Esophagus muscularis mucosa (tissue), 4 donors: ENCODE data around the gene NSMF. TPM values are rescaled to one million over a fixed set of nuclear protein-coding genes. Genes with fewer than 3 reads are reported as not detected.

Experiments
- DNase-seq: peaks from one replicate; pipeline ENCODE4 v3.0.0-alpha.2; 2017; ENCODE audit errors: extremely low spot score
- H3K27ac ChIP-seq, 4 donors: fragments of 200-600 bp; sonication (generic); replicated peaks in 1 of 4; 1 replicate in 3 of 4; 2 replicates in 1 of 4; pipeline ENCODE4 v1.5.1; 2016 to 2019; ENCODE audit warnings: mild to moderate bottlenecking in 1 of 4
- H3K27me3 ChIP-seq, 4 donors: fragments of 200-600 bp; sonication (generic); one replicate each; pipeline versions ENCODE4 v1.5.1 to v1.6.0; 2016 to 2019
- H3K36me3 ChIP-seq, 4 donors: fragments of 200-600 bp; sonication (generic); one replicate each; pipeline ENCODE4 v1.5.1; 2016 to 2019
- H3K4me1 ChIP-seq, 4 donors: fragments of 200-600 bp; sonication (generic); one replicate each; pipeline ENCODE4 v1.5.1; 2016 to 2019
- H3K4me3 ChIP-seq, 4 donors: fragments of 200-600 bp; sonication (generic); 1 replicate in 2 of 4; 2 replicates in 2 of 4; pipeline ENCODE4 v1.5.1; 2016 to 2019; ENCODE audit warnings: mild to moderate bottlenecking in 4 of 4, moderate library complexity in 1 of 4
- H3K9me3 ChIP-seq, 4 donors: fragments of 200-600 bp; sonication (generic); 1 replicate in 3 of 4; 2 replicates in 1 of 4; pipeline ENCODE4 v1.5.1; 2016 to 2019
- EP300 ChIP-seq: sonication (generic); formaldehyde crosslinking; IDR thresholded peaks from one replicate; pipeline ENCODE4 v1.6.1; 2017; ENCODE audit warnings: antibody characterized with exemption
- POLR2A ChIP-seq: fragments of 450-650 bp; IDR thresholded peaks from one replicate; pipeline ENCODE4 v1.6.1; 2017; ENCODE audit warnings: antibody characterized with exemption, moderate library complexity, mild to moderate bottlenecking, low read depth
- POLR2AphosphoS5 ChIP-seq, 2 donors: sonication (generic); formaldehyde crosslinking; IDR thresholded peaks; one replicate each; pipeline ENCODE4 v1.6.1; 2017; ENCODE audit warnings: antibody characterized with exemption in 2 of 2
- WGBS: methylation state at CpG from one replicate; pipeline ENCODE4 v1.1.5; 2018; 5-methylcytosine and 5-hydroxymethylcytosine counted together
- intact Hi-C: fragments of 100-400 bp; cut with DNase I; formaldehyde crosslinking; loops from one replicate; pipeline ENCODE4 v1.15.1; 2023
- total RNA-seq, 4 donors: library from RNA; depleted of rRNA; stranded (reverse); fragments of >200 nt; gene quantifications; one replicate each; pipeline versions ENCODE4 v1.1.0 to v1.2.1, GENCODE V29; 2016
- TF ChIP-seq, protein P1 (sequence below), 3 experiments: fragments of 200-600 bp in 2 of 3; fragments of 450-650 bp in 1 of 3; sonication (generic) in 2 of 3; IDR thresholded peaks; one replicate each; pipeline ENCODE4 v1.5.1; 2017 to 2019; ENCODE audit warnings: antibody characterized with exemption in 3 of 3, mild to moderate bottlenecking in 2 of 3, moderate library complexity in 1 of 3

Gene NSMF
- total RNA-seq, 4 donors from 2014 or later = 41.9 to 71.0 (median 58.9) TPM

DNA sequence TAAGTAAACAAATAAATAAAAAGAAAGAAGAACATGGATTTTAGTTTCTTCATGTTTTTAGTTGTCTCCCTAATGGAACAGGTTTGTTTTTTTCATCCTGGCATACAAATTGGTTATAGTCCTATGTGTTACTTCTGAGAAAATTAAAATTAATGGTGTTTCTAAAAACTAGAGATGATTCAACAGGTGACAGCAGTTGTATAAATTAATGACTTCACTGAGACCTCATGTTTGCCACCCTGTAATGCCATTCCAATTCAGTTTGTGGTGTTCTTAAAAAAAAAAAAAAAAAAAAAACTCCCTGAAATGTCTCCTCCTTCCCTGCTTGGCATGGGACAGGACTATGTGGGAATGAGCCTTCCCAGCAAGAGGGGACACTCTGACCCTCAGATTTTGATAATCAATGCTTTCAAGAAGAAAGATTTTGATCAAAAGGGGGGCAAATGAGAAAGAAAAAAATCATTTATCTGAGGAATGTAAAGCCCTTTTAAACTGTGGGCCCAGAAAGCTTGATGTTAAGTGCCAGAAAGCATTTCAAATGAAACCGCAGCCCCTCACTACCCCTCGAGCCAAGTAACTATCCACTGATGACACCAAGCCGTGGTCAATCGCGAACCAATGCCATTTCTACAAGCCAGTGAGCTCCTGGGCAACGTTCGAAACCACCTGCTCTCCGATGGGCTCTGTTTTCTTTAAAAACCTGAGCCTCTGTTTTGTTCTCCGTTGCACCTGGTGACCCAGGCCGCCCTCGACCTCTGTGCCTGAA, 37.1 kb downstream of the NSMF start:
- no peaks in the 10 kb centered on the region for H3K27me3 ChIP-seq
- no peaks in the 10 kb centered on the region for H3K9me3 ChIP-seq
- peak overlapping the region; percentile 69 to 79 (median 75) for H3K27ac ChIP-seq
- intact Hi-C loops = loop anchor here (10.0 kb wide), 1 partner anchor 103 kb away; no protein-coding TSS in a partner anchor
- peaks cover 20 to 47% (median 36%) of the 10 kb centered on the region in 4 donors for H3K4me1 ChIP-seq
- DNase-seq = no peak
- TF ChIP-seq POLR2A (no peak), EP300 (no peak), POLR2AphosphoS5 (IDR thresholded peaks at IDR 0.05) (no peak)
- TF ChIP-seq, protein P1, sequence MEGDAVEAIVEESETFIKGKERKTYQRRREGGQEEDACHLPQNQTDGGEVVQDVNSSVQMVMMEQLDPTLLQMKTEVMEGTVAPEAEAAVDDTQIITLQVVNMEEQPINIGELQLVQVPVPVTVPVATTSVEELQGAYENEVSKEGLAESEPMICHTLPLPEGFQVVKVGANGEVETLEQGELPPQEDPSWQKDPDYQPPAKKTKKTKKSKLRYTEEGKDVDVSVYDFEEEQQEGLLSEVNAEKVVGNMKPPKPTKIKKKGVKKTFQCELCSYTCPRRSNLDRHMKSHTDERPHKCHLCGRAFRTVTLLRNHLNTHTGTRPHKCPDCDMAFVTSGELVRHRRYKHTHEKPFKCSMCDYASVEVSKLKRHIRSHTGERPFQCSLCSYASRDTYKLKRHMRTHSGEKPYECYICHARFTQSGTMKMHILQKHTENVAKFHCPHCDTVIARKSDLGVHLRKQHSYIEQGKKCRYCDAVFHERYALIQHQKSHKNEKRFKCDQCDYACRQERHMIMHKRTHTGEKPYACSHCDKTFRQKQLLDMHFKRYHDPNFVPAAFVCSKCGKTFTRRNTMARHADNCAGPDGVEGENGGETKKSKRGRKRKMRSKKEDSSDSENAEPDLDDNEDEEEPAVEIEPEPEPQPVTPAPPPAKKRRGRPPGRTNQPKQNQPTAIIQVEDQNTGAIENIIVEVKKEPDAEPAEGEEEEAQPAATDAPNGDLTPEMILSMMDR (IDR thresholded peaks at IDR 0.05) = no peak
- H3K36me3 ChIP-seq = peaks cover 0 to 9% (median 0%) of the 10 kb centered on the region in 4 donors
- peak overlapping the region; percentile 79 to 100 (median 96) for H3K4me3 ChIP-seq
- 3% methylated on average over 11 of the region's 11 CpGs for WGBS

DNA sequence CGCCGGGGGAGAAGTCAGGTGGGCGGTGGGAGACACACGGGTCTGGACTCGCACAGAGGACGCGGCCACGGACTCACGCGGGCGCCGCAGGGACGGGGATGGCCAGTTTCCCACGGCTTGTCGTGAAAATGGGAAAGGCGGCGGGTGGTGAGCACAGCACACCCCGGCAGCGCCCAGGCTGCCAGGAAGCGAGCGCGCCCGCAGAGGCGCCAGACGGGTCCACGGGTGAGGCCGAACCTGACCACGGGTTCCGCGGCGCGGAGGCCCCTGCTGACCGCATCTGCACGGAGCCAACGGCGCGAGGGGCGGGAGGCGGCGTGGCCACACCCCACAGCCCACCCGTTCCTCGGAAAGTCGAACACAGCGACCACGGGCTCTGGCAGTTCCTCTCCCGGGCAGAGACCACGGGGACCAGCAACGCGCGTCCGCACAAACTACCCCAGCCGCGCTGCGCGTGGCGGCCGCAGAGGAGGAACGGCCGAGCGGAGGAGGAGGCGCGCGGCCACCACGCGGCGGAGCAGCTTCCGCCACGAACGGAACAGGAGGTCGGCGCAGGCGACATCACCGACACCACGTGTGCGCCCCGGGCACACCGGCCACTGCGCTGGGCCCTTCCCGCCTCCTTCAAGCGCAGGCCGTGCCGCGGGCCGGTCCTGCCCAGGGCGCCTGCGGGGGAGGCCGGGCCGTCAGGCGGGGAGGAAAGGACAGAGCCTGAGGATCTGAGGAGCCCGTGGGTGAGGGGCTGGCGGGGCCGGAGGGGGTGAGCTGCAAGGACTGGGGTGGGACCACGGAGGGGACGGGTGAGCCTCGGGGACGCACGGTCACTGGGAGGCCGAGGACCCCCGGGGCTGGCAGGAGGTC, 41.7 kb downstream of the NSMF start:
- WGBS = 69% methylated on average over 60 of the region's 99 CpGs
- TF ChIP-seq POLR2AphosphoS5 (IDR thresholded peaks at IDR 0.05) = peak in 1 of 2 donors; percentile 31
- no peak for TF ChIP-seq POLR2A

DNA sequence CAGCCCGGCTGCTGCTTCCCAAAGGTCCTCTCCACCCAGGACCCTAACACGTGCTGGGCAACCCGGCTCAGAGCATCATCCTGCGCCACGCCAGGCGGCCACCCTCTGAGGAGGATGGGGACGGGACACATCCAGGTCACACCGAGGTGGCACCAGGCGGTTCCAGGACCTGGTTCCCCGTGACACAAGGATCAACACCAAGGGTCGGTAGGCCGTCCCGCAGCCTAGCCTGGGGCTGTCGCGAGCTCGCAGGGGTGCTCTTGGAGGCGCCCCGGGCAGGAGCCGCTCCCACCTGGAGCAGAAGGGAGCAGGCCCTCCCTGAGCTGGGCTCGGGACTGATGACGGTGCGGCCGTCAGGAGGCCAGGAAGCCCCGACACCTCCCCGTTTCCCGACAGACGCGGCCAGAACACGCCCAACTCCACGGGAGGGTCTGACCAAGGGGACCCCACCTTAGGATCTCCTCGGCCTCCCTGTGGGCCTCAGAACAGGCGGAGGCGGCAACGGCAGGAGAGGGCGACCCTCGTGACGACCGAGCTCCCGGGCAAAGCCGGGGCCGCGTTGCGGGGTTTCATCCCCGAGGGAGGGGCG, 42.5 kb downstream of the NSMF start:
- no peaks in the 10 kb centered on the region for H3K27me3 ChIP-seq
- H3K27ac ChIP-seq = peak overlapping the region in 2 of 4 donors; percentile 46 to 52
- H3K4me3 ChIP-seq = peak overlapping the region; percentile 35 to 49 (median 43)
- intact Hi-C loops = no loop called here
- no peak for DNase-seq
- H3K36me3 ChIP-seq = peaks cover 0 to 11% (median 0%) of the 10 kb centered on the region in 4 donors
- 86% methylated on average over 31 of the region's 45 CpGs for WGBS
- H3K4me1 ChIP-seq = peaks cover 12 to 38% (median 25%) of the 10 kb centered on the region in 4 donors
- no peaks in the 10 kb centered on the region for H3K9me3 ChIP-seq
- TF ChIP-seq POLR2A (no peak), EP300 (no peak), POLR2AphosphoS5 (IDR thresholded peaks at IDR 0.05) (no peak)
- TF ChIP-seq, protein P1 (IDR thresholded peaks at IDR 0.05) = no peak

More for the DNA sequence above, 41.7 kb downstream of the NSMF start:
- DNase-seq = no peak
- Histone ChIP-seq H3K36me3 (peaks cover 0 to 11% (median 0%) of the 10 kb centered on the region in 4 donors), H3K4me1 (peaks cover 14 to 38% (median 25%) of the 10 kb centered on the region in 4 donors), H3K27me3 (no peaks in the 10 kb centered on the region), H3K4me3 (peak overlapping the region; percentile 35 to 49 (median 43)), H3K9me3 (no peaks in the 10 kb centered on the region), H3K27ac (peak overlapping the region in 2 of 4 donors; percentile 46 to 52)
- intact Hi-C loops = no loop called here

DNA sequence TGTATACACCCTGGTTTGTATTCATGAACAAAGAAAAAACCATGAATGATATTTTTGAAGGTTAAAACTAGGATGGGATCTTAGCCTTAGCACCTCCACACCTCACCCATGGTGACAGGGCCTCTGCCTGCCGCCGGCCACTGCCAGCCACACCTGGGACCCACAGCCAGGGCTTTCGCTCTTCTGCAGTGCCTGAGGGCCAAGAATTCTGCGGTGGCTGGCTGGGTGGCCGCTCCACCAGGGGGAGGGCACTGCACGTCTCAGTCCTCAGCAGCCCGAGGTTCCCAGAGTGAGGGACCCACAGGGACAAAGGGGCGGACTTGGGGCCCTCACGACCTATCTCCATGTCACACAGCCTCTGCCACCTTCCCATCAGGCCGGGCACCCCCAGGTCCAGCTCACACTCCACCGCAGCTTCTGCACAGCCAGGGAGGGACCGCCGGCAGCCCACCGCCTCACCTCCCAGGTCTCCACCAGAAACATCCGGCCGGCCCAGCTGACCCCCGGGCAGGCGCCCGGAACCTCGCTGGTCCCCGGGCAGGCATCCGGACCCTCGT, 43.0 kb downstream of the NSMF start:
- intact Hi-C loops = no loop called here
- no peak for DNase-seq
- Histone ChIP-seq H3K9me3 (no peaks in the 10 kb centered on the region), H3K36me3 (peaks cover 0 to 11% (median 0%) of the 10 kb centered on the region in 4 donors), H3K4me3 (no peak overlapping the region), H3K4me1 (peaks cover 14 to 40% (median 27%) of the 10 kb centered on the region in 4 donors), H3K27me3 (no peaks in the 10 kb centered on the region), H3K27ac (no peak overlapping the region)
- 97% methylated on average over 13 of the region's 23 CpGs for WGBS
- TF ChIP-seq POLR2AphosphoS5 (IDR thresholded peaks at IDR 0.05) (no peak), EP300 (no peak), POLR2A (no peak)
- TF ChIP-seq, protein P1 (IDR thresholded peaks at IDR 0.05) = no peak
